ENCODE data around the gene CMTM8.
A peak's percentile ranks its signal among the peaks of the same experiment; 100 is the strongest.
"Not testable (repeated sequence)": the region's sequence is repeated elsewhere in the genome, so short reads cannot be mapped to it uniquely, and the experiment has no call there.

Gene CMTM8, protein sequence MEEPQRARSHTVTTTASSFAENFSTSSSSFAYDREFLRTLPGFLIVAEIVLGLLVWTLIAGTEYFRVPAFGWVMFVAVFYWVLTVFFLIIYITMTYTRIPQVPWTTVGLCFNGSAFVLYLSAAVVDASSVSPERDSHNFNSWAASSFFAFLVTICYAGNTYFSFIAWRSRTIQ

DNA sequence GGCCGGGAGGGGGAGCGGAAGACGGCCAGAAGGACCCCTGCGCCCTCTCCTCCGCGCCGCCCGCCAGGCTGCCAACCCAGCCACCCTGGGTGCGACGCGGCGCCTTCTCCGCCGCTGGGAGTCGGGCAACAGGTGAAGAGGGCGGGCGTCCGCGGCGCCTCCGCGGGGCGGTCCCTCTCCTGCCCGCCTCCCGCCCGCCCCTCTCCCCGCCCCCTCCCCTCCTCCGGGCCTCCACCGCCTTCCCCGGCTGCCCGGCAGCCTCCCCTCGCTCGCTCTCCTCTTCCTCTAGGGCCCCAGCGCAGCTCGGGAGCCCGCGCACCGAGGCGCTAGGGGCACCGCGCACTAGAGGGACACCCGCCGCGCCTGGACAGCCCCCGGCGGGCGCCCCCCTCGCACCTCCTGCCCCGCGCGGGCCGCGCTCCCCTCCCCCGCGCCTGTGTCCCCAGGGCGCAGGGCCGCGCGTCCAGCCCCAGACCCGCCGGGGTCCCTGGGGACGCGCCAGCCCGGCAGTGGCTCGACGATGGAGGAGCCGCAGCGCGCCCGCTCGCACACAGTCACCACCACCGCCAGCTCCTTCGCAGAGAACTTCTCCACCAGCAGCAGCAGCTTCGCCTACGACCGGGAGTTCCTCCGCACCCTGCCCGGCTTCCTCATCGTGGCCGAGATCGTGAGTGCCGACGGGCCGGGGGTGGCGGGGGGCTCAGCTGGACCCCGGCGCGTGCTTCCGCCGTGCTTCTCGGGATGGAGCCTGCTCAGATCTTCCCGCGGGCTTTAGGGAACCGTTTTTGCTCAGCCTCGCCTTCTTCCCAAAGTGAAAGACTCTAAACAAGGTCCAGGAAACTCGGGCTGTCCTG is at the start of gene CMTM8:
TSS of gene CMTM8 (plus strand) at position 228 of the 854 bp plus-strand sequence. CDS start at position 521, 293 bp downstream.
- DNase-seq (ENCODE audit: insufficient read length, low spot score) = peak; percentile 63
- TF ChIP-seq, protein P1, sequence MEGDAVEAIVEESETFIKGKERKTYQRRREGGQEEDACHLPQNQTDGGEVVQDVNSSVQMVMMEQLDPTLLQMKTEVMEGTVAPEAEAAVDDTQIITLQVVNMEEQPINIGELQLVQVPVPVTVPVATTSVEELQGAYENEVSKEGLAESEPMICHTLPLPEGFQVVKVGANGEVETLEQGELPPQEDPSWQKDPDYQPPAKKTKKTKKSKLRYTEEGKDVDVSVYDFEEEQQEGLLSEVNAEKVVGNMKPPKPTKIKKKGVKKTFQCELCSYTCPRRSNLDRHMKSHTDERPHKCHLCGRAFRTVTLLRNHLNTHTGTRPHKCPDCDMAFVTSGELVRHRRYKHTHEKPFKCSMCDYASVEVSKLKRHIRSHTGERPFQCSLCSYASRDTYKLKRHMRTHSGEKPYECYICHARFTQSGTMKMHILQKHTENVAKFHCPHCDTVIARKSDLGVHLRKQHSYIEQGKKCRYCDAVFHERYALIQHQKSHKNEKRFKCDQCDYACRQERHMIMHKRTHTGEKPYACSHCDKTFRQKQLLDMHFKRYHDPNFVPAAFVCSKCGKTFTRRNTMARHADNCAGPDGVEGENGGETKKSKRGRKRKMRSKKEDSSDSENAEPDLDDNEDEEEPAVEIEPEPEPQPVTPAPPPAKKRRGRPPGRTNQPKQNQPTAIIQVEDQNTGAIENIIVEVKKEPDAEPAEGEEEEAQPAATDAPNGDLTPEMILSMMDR (IDR thresholded peaks at IDR 0.05; ENCODE audit: insufficient read depth, missing control alignments) = no peak
- no peak for FAIRE-seq

DNA sequence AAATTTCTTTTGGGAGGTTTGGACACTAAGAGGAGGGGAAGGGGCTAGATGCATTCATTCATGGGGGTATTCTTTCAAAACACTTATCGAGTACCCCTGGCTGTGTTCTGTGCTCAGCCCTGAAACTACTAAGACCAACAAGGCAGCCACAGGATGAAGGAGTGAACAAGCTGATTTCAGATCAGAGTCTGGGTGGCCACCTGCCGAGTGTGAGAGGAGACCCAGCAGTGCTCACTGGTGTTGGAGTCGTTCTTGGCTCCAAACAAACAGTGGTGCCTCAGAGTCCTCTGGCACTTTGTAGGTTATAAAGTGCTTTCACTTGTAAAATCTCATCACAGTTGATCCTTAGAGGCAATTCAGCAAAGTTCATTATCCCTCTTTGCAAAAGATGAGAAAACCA is 48.8 kb upstream of the CMTM8 start:
- DNase-seq (ENCODE audit: insufficient read length, low spot score) (no peak), FAIRE-seq (no peak)
- TF ChIP-seq, protein P1 (IDR thresholded peaks at IDR 0.05; ENCODE audit: insufficient read depth, missing control alignments) = no peak

DNA sequence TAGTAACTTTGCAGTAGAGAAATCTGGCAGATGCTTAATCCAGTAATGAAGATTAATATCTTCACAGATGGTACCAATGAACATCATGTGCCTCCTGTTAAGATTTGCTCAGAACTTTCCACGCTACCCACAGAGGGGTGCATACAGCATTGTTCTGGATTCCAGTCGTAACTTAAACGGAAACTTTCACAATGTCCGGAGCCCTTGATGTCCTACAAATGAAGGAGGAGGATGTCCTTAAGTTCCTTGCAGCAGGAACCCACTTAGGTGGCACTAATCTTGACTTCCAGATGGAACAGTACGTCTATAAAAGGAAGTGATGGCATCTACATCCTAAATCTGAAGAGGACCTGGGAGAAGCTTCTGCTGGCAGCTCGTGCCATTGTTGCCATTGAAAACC is 47.9 kb upstream of the CMTM8 start:
- not testable (repeated sequence) for FAIRE-seq; DNase-seq (ENCODE audit: insufficient read length, low spot score)

DNA sequence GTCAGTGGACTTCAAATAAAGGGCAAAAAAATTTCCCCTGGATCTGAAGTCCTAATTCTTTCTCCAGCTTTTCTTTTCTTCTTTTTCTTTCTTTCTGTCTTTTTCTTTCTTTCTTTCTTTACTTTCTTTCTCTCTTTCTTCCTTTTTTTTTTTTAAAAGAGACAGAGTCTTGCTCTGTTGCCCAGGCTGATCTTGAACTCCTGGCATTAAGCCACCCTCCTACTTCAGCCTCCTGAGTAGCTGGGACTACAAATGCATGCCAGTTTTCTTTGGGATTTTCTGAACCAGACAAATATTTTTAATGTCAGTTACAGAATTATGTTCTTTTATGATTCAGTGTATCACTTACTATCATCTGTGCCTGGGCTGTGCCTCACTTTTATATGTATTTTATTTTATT is 45.4 kb upstream of the CMTM8 start:
- TF ChIP-seq, protein P1 (IDR thresholded peaks at IDR 0.05; ENCODE audit: insufficient read depth, missing control alignments) = no peak
- no peak for DNase-seq (ENCODE audit: insufficient read length, low spot score)
- FAIRE-seq = no peak

DNA sequence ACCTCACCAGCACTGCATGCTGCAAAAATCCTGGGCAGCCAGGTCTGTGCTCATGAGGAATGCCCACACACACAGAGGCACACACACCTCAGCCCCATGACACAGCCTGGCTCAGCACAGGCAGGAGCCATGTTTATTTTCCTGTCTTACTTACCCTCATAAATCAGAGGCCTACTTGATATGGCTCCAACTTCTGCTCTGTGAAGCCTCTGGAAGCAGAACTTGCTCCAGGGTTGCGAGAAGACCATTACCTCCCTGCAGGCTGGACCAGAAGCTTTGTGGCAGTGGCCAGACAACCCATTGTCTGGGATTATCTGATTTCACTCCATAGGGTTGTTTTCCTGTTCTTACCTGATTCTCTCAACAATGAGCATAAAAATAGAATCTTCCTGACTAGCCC is 43.8 kb upstream of the CMTM8 start:
- DNase-seq (ENCODE audit: insufficient read length, low spot score) (no peak), FAIRE-seq (no peak)
- TF ChIP-seq, protein P1 (IDR thresholded peaks at IDR 0.05; ENCODE audit: insufficient read depth, missing control alignments) = no peak

DNA sequence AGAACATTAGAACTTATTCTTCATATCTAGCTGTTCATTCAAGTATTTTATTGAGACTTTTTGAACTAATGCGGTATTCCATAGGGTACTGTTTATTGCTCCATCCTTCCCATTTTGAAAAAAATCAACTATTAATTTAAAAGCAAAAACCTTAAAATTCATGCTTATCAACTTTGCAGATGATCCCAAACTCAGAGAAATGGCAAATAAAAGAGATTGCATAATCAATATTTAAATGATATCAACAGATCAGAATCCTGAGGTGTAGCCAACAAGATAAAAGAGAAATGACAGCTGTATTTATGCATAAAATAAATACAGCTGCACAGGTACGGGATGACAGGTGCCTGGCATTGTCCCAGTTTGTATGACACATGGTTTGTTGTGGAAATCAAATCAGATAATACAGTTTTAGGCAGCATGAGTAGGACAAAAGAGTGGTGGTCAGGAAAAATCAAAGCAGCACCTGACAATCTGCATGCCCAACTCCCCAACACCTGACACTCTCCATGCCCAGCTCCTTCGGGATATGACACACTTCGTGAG is 42.4 kb upstream of the CMTM8 start:
- FAIRE-seq (no peak), DNase-seq (ENCODE audit: insufficient read length, low spot score) (no peak)
- TF ChIP-seq, protein P1 (IDR thresholded peaks at IDR 0.05; ENCODE audit: insufficient read depth, missing control alignments) = no peak

DNA sequence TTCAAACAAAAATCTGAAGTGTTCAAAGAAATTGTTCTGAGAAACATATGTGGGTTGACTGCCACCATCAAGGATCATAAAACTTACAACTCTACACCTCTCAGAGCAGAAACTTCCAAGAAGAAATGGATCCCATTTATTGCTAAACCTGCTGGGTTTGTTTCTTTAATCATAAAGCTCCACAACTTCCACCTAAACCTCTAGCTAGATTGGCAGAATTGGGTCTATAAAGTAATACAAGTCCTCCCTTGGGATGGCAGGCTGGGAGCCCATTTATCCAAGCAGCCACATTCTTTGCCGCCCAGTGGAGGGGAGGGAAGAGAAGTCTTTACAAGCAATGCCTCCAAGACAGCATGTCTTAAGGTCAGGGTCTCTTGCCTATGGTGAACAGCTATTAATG is 40.5 kb upstream of the CMTM8 start:
- DNase-seq (ENCODE audit: insufficient read length, low spot score) = no peak
- TF ChIP-seq, protein P1 (IDR thresholded peaks at IDR 0.05; ENCODE audit: insufficient read depth, missing control alignments) = no peak
- no peak for FAIRE-seq

Measured in D721Med (cell line).